ENCODE data around the gene SUFU. TPM values are rescaled to one million over a fixed set of nuclear protein-coding genes. Genes with fewer than 3 reads are reported as not detected.
A peak's percentile ranks its signal among the peaks of the same experiment; 100 is the strongest.

SUFU gene
- total and polyA plus RNA-seq, 2 experiments from 2014 or later, result 10.9 to 18.2 TPM

GRCh38 chr10:102611514-102612087 is 107.8 kb downstream of the SUFU start:
- Histone ChIP-seq H4K20me1 (ENCODE audit: insufficient read depth, poor library complexity, severe bottlenecking) (no peaks in the 10 kb centered on the region), H3K4me2 (peak overlapping the region; percentile 4)

GRCh38 chr10:102612964-102613275 is 109.1 kb downstream of the SUFU start:
- Histone ChIP-seq H3K27me3 (no peaks in the 10 kb centered on the region), H3K79me2 (no peaks in the 10 kb centered on the region), H3K9me2 (replicated peaks; ENCODE audit: insufficient read depth) (no peaks in the 10 kb centered on the region), H3K27ac (no peak overlapping the region), H3K4me1 (ENCODE audit: insufficient read depth) (peaks cover 16% of the 10 kb centered on the region), H4K20me1 (ENCODE audit: insufficient read depth, poor library complexity, severe bottlenecking) (no peaks in the 10 kb centered on the region), H3K4me2 (no peak overlapping the region), H3K36me3 (replicated peaks; ENCODE audit: insufficient read depth, low read depth) (no peaks in the 10 kb centered on the region), H2AFZ (no peak overlapping the region), H3K9me3 (ENCODE audit: low read depth) (no peaks in the 10 kb centered on the region), H3K4me3 (no peak overlapping the region)
- TF ChIP-seq EZH2phosphoT487 (IDR thresholded peaks at IDR 0.05; ENCODE audit: low read depth, severe bottlenecking, unreplicated experiment) (no peak), EZH2 (IDR thresholded peaks at IDR 0.05; ENCODE audit: borderline replicate concordance) (no peak), CTCF (IDR thresholded peaks at IDR 0.05; ENCODE audit: poor library complexity) (no peak)
- 94% methylated on average over 8 of the region's 8 CpGs for WGBS (ENCODE audit: low lambda C conversion rate, missing lambda C conversion rate)
- no peak for DNase-seq (ENCODE audit: low spot score)

More at GRCh38 chr10:102611514-102612087, 107.8 kb downstream of the SUFU start:
- Histone ChIP-seq H3K4me1 (ENCODE audit: insufficient read depth) (peaks cover 16% of the 10 kb centered on the region), H3K9me3 (ENCODE audit: low read depth) (no peaks in the 10 kb centered on the region), H3K27ac (peak overlapping the region; percentile 34), H3K27me3 (no peaks in the 10 kb centered on the region), H3K4me3 (no peak overlapping the region), H3K36me3 (replicated peaks; ENCODE audit: insufficient read depth, low read depth) (no peaks in the 10 kb centered on the region), H2AFZ (no peak overlapping the region), H3K9me2 (replicated peaks; ENCODE audit: insufficient read depth) (no peaks in the 10 kb centered on the region), H3K79me2 (no peaks in the 10 kb centered on the region)
- no peak for TF ChIP-seq CTCF (IDR thresholded peaks at IDR 0.05; ENCODE audit: poor library complexity)
- TF ChIP-seq EZH2phosphoT487 (IDR thresholded peaks at IDR 0.05; ENCODE audit: low read depth, severe bottlenecking, unreplicated experiment), result no peak
- TF ChIP-seq EZH2 (IDR thresholded peaks at IDR 0.05; ENCODE audit: borderline replicate concordance), result no peak
- no peak for DNase-seq (ENCODE audit: low spot score)
- WGBS (ENCODE audit: low lambda C conversion rate, missing lambda C conversion rate), result 58% methylated on average over 4 of the region's 4 CpGs

- Histone ChIP-seq H2AFZ (no peak overlapping the region), H3K4me1 (ENCODE audit: insufficient read depth) (peaks cover 16% of the 10 kb centered on the region), H3K4me3 (no peak overlapping the region), H3K27ac (no peak overlapping the region), H3K79me2 (no peaks in the 10 kb centered on the region), H3K4me2 (no peak overlapping the region), H3K36me3 (replicated peaks; ENCODE audit: insufficient read depth, low read depth) (no peaks in the 10 kb centered on the region), H3K27me3 (no peaks in the 10 kb centered on the region), H3K9me2 (replicated peaks; ENCODE audit: insufficient read depth) (no peaks in the 10 kb centered on the region), H4K20me1 (ENCODE audit: insufficient read depth, poor library complexity, severe bottlenecking) (no peaks in the 10 kb centered on the region), H3K9me3 (ENCODE audit: low read depth) (no peaks in the 10 kb centered on the region)
- 97% methylated on average over 7 of the region's 7 CpGs for WGBS (ENCODE audit: low lambda C conversion rate, missing lambda C conversion rate)
- TF ChIP-seq EZH2phosphoT487 (IDR thresholded peaks at IDR 0.05; ENCODE audit: low read depth, severe bottlenecking, unreplicated experiment) (no peak), CTCF (IDR thresholded peaks at IDR 0.05; ENCODE audit: poor library complexity) (no peak), EZH2 (IDR thresholded peaks at IDR 0.05; ENCODE audit: borderline replicate concordance) (no peak)
- no peak for DNase-seq (ENCODE audit: low spot score)
These were observed 109.5 kb downstream of the SUFU start for GRCh38 chr10:102613286-102613685.
